GM12878 (cell line): ENCODE measurements around the gene USP9X. TPM values are rescaled to one million over a fixed set of nuclear protein-coding genes. Genes with fewer than 3 reads are reported as not detected.

Experiments used
- ATAC-seq: fragments of 200-7000 bp; cut with Tn5 transposase; 3 replicates; pipeline ENCODE4 v1.9.1; 2020; ENCODE audit warnings: mild to moderate bottlenecking, moderate library complexity
- BruUV-seq: library from RNA; stranded (reverse); fragments of 400-500 nt; replicated peaks from 2 replicates; lab custom pipeline; 2021; lab: Mats Ljungman, UMichigan
- CTCF ChIA-PET: fragments of 300-600 bp; sonication (Branson Sonifier 250); formaldehyde crosslinking; extraction: SDS; loops from one replicate; lab custom pipeline; 2021; ENCODE audit warnings: inconsistent platforms; lab: Yijun Ruan, JAX
- POLR2A ChIA-PET: fragments of 350-600 bp; formaldehyde crosslinking; extraction: SDS; loops from one replicate; lab custom pipeline; 2021; ENCODE audit warnings: inconsistent platforms; lab: Charles Lee
- RAD21 ChIA-PET: fragments of 300-600 bp; sonication (Branson Sonifier 250); formaldehyde crosslinking; loops from one replicate; lab custom pipeline; 2023; ENCODE audit warnings: antibody characterized with exemption; ENCODE audit not compliant: unreplicated experiment; lab: Charles Lee
- SMC1A ChIA-PET: fragments of 300-600 bp; sonication (Branson Sonifier 250); formaldehyde crosslinking; loops from one replicate; lab custom pipeline; 2023; ENCODE audit not compliant: unreplicated experiment, uncharacterized antibody; lab: Charles Lee
- DNase-seq: peaks from one replicate; pipeline ENCODE4 v3.0.0-alpha.2; 2011; ENCODE audit warnings: low read depth, low spot score
- FAIRE-seq: peaks from 3 replicates; lab custom pipeline; 2011; peaks lifted over from hg19 to GRCh38; lab: Jason Lieb, UNC
- H2AFZ ChIP-seq: 2 replicates; pipeline ENCODE4 v1.6.0; 2011; ENCODE audit warnings: low read depth, low read length, control low read depth; ENCODE audit not compliant: control insufficient read depth
- H3K27ac ChIP-seq: 2 replicates; pipeline ENCODE4 v1.5.1; 2011; ENCODE audit warnings: control low read depth; ENCODE audit not compliant: control insufficient read depth, insufficient read depth
- H3K27me3 ChIP-seq, 2 experiments: replicated peaks in 1 of 2; 2 replicates each; pipeline versions ENCODE4 v1.6.0 to v1.6.1; 2011; ENCODE audit warnings: low read length in 1 of 2; ENCODE audit not compliant: control insufficient read depth in 2 of 2, insufficient read depth in 2 of 2
- H3K36me3 ChIP-seq, 2 experiments: 2 replicates each; pipeline ENCODE4 v1.5.1; 2011; ENCODE audit warnings: low read length in 1 of 2; ENCODE audit not compliant: control insufficient read depth in 2 of 2, insufficient read depth in 2 of 2
- H3K4me1 ChIP-seq: 2 replicates; pipeline ENCODE4 v1.6.1; 2011; ENCODE audit warnings: mild to moderate bottlenecking, low read length, moderate library complexity, mixed read lengths; ENCODE audit not compliant: control insufficient read depth, insufficient read depth
- H3K4me2 ChIP-seq: 2 replicates; pipeline ENCODE4 v1.6.0; 2011; ENCODE audit warnings: control low read depth; ENCODE audit not compliant: control insufficient read depth, insufficient read depth
- H3K4me3 ChIP-seq: fragments of 200-600 bp; sonication (generic); 2 replicates; pipeline ENCODE4 v1.5.1; 2016
- H3K79me2 ChIP-seq: 2 replicates; pipeline ENCODE4 v1.6.0; 2011; ENCODE audit warnings: low read length; ENCODE audit not compliant: control insufficient read depth, insufficient read depth
- H3K9ac ChIP-seq: 2 replicates; pipeline ENCODE4 v1.8.0; 2011; ENCODE audit warnings: low read length, control low read depth, mixed read lengths; ENCODE audit not compliant: control insufficient read depth, insufficient read depth
- H3K9me3 ChIP-seq: replicated peaks from 3 replicates; pipeline ENCODE4 v1.5.1; 2011; ENCODE audit warnings: mild to moderate bottlenecking, low read length; ENCODE audit not compliant: control insufficient read depth, insufficient read depth
- H4K20me1 ChIP-seq: 2 replicates; pipeline ENCODE4 v1.6.0; 2011; ENCODE audit not compliant: control insufficient read depth, insufficient read depth
- CHD2 ChIP-seq: IDR thresholded peaks from 2 replicates; pipeline ENCODE4 v1.6.1; 2011; ENCODE audit warnings: low read depth, low read length, improper control_type of control experiment, borderline replicate concordance
- GATAD2B ChIP-seq: fragments of 450-650 bp; conservative IDR thresholded peaks from 2 replicates; pipeline ENCODE4 v1.6.1; 2017; ENCODE audit warnings: low read depth, mild to moderate bottlenecking, moderate library complexity
- KAT2A ChIP-seq: conservative IDR thresholded peaks from 2 replicates; pipeline ENCODE4 v1.6.1; 2011; ENCODE audit warnings: low read depth, low read length; ENCODE audit not compliant: control insufficient read depth
- LARP7 ChIP-seq: fragments of 450-650 bp; IDR thresholded peaks from 2 replicates; pipeline ENCODE4 v1.6.1; 2017; ENCODE audit warnings: mild to moderate bottlenecking
- NBN ChIP-seq: fragments of 450-650 bp; IDR thresholded peaks from 2 replicates; pipeline ENCODE4 v1.6.1; 2016
- PML ChIP-seq: IDR thresholded peaks from 2 replicates; pipeline ENCODE4 v1.6.1; 2012; ENCODE audit warnings: low read length, inconsistent platforms
- RAD21 ChIP-seq: IDR thresholded peaks from 2 replicates; pipeline ENCODE4 v1.6.1; 2011; ENCODE audit warnings: mild to moderate bottlenecking, low read depth, low read length, moderate library complexity; ENCODE audit not compliant: insufficient read depth
- REST ChIP-seq: IDR thresholded peaks from 2 replicates; pipeline ENCODE4 v1.6.1; 2012; ENCODE audit warnings: mild to moderate bottlenecking, low read depth, low read length
- SPI1 ChIP-seq: IDR thresholded peaks from 2 replicates; pipeline ENCODE4 v1.6.1; 2011; ENCODE audit warnings: low read depth, mild to moderate bottlenecking, low read length, moderate library complexity, borderline replicate concordance; ENCODE audit not compliant: insufficient read depth
- STAT1 ChIP-seq: fragments of 450-650 bp; conservative IDR thresholded peaks from 2 replicates; pipeline ENCODE4 v1.6.1; 2014; ENCODE audit warnings: antibody characterized with exemption, mild to moderate bottlenecking
- STAT3 ChIP-seq: IDR thresholded peaks from 2 replicates; pipeline ENCODE4 v1.6.1; 2011; ENCODE audit warnings: low read depth, low read length, improper control_type of control experiment
- ZBTB33 ChIP-seq: fragments of 450-650 bp; IDR thresholded peaks from 2 replicates; pipeline ENCODE4 v1.6.1; 2017; ENCODE audit warnings: mild to moderate bottlenecking
- ZNF622 ChIP-seq: fragments of 450-650 bp; IDR thresholded peaks from 2 replicates; pipeline ENCODE4 v1.6.1; 2017; ENCODE audit warnings: mild to moderate bottlenecking, inconsistent platforms
- ZNF687 ChIP-seq: fragments of 450-650 bp; IDR thresholded peaks from 2 replicates; pipeline ENCODE4 v1.6.1; 2017; ENCODE audit warnings: mild to moderate bottlenecking, moderate library complexity
- WGBS: methylation state at CpG from one replicate; pipeline ENCODE4 v1.1.6; 2016; ENCODE audit warnings: low lambda C conversion rate; ENCODE audit not compliant: insufficient replicate concordance, insufficient coverage; ENCODE audit errors: missing lambda C conversion rate; 5-methylcytosine and 5-hydroxymethylcytosine counted together
- in situ Hi-C: fragments of 300-500 bp; cut with MboI; formaldehyde crosslinking; loops from 9 replicates; pipeline ENCODE4 v1.14.3; 2018; ENCODE audit warnings: mixed read lengths
- intact Hi-C: fragments of 100-400 bp; cut with micrococcal nuclease; formaldehyde crosslinking; loops from one replicate; pipeline ENCODE4 v1.14.2; 2022; ENCODE audit not compliant: unreplicated experiment
- polyA plus RNA-seq, 11 experiments: library from polyadenylated mRNA; depleted of rRNA in 4 of 11; unstranded in 6 of 11; stranded (reverse) in 5 of 11; fragments of >200 nt; fragmentation: Nextera tagmentation in 4 of 11; fragmentation: Illumina TruSeq in 1 of 11; extraction: Ambion mirVana in 4 of 11; extraction: Trizol in 1 of 11; gene quantifications; 1 replicate in 1 of 11; 2 replicates in 10 of 11; pipeline versions ENCODE4 v1.2.1 to v1.2.3, GENCODE V29; 2011 to 2016; ENCODE audit warnings: inconsistent platforms in 2 of 11, missing spikeins in 2 of 11, low read depth in 1 of 11
- total RNA-seq, 4 experiments: library from RNA; depleted of rRNA in 3 of 4; stranded (reverse); fragments of >200 nt in 3 of 4; fragmentation: Illumina TruSeq in 1 of 4; extraction: Trizol in 1 of 4; gene quantifications; 2 replicates each; pipeline versions ENCODE4 v1.2.1 to v1.2.3, GENCODE V29; 2013 to 2021

The USP9X gene
- total and polyA plus RNA-seq, 10 of the 15 experiments (the other 5 are each of a cell fraction or from before 2014, with no cell fraction given) = 9.3 to 61.6 (median 31.7) TPM

GRCh38 chrX:41084893-41085511, at the start of gene USP9X (continued):
- TF ChIP-seq ZNF687 = 0 out of 2 replicates have a peak, but pooled peaks have one; percentile 9
- TF ChIP-seq RAD21 = no peak
- TF ChIP-seq GATAD2B = peak; percentile 79
- TF ChIP-seq PML = 0 out of 2 replicates have a peak, but pooled peaks have one; percentile 55

GRCh38 chrX:41035582-41035981, 49.7 kb upstream of the USP9X start:
- Histone ChIP-seq H3K9me3 (no peaks in the 10 kb centered on the region), H3K9ac (no peak overlapping the region), H2AFZ (no peak overlapping the region), H3K27ac (no peak overlapping the region), H3K79me2 (no peaks in the 10 kb centered on the region), H3K27me3 (no peaks in the 10 kb centered on the region), H3K4me2 (no peak overlapping the region), H3K4me3 (no peak overlapping the region), H3K36me3 (no peaks in the 10 kb centered on the region), H3K4me1 (no peaks in the 10 kb centered on the region), H4K20me1 (no peaks in the 10 kb centered on the region)
- SMC1A ChIA-PET = interaction anchor here (0.6 kb wide), 1 partner anchor 497 kb away, joined by 3 read pairs; no protein-coding TSS in a partner anchor
- in situ Hi-C loops (no loop called here), intact Hi-C loops (no loop called here)
- no peak for DNase-seq
- no peak for ATAC-seq
- CTCF ChIA-PET = no interaction called here
- POLR2A ChIA-PET = interaction anchor here (0.8 kb wide), 1 partner anchor 23 kb away, joined by 3 read pairs; no protein-coding TSS in a partner anchor
- FAIRE-seq = no peak
- no TSS peak for BruUV-seq
- RAD21 ChIA-PET = no interaction called here
- 94% methylated on average over 1 of the region's 1 CpG for WGBS
- TF ChIP-seq REST (no peak), CHD2 (no peak), ZBTB33 (no peak), NBN (no peak), STAT1 (no peak), LARP7 (no peak), KAT2A (no peak), ZNF622 (no peak), STAT3 (no peak), SPI1 (no peak)
